Activated CD4-positive, alpha-beta T cell treated with anti-CD3 and anti-CD28 coated beads for 48 hours (primary cell): ENCODE results near the gene DACH1.
"Not testable (repeated sequence)": the region's sequence is repeated elsewhere in the genome, so short reads cannot be mapped to it uniquely, and the experiment has no call there.

Experiments used
- DNase-seq: peaks from one replicate; pipeline ENCODE4 v3.0.0-alpha.2; 2020

DACH1 gene

GRCh38 chr13:71867131-71867814, at the start of gene DACH1:
DACH1 (minus strand) TSS chr13:71867204.
- DNase-seq = peak; percentile 12

- no peak for DNase-seq
These were observed 46.7 kb upstream of the DACH1 start for GRCh38 chr13:71913717-71914116.

GRCh38 chr13:71912524-71912923, 45.5 kb upstream of the DACH1 start:
- DNase-seq = no peak

GRCh38 chr13:71906448-71906847, 39.4 kb upstream of the DACH1 start:
- no peak for DNase-seq

GRCh38 chr13:71902676-71903075, 35.7 kb upstream of the DACH1 start:
- no peak for DNase-seq

GRCh38 chr13:71893506-71893905, 26.5 kb upstream of the DACH1 start:
- not testable (repeated sequence) for DNase-seq

- no peak for DNase-seq
These were observed 19.9 kb upstream of the DACH1 start for GRCh38 chr13:71886880-71887279.

GRCh38 chr13:71882120-71882519, 15.1 kb upstream of the DACH1 start:
- no peak for DNase-seq

- DNase-seq = no peak
These were observed 13.9 kb upstream of the DACH1 start for GRCh38 chr13:71880753-71881541.

GRCh38 chr13:71879808-71880344, 12.9 kb upstream of the DACH1 start:
- DNase-seq = no peak

GRCh38 chr13:71879129-71879535, 12.1 kb upstream of the DACH1 start:
- no peak for DNase-seq

- no peak for DNase-seq
These were observed 10.3 kb upstream of the DACH1 start for GRCh38 chr13:71877256-71877653.

GRCh38 chr13:71876648-71877255, 9.7 kb upstream of the DACH1 start:
- DNase-seq = no peak

- no peak for DNase-seq
These were observed 8.8 kb upstream of the DACH1 start for GRCh38 chr13:71875823-71876222.

- DNase-seq = no peak
These were observed 7.5 kb upstream of the DACH1 start for GRCh38 chr13:71874458-71874857.

GRCh38 chr13:71873418-71874247, 6.6 kb upstream of the DACH1 start:
- no peak for DNase-seq

GRCh38 chr13:71871844-71872243, 4.8 kb upstream of the DACH1 start:
- DNase-seq = no peak

GRCh38 chr13:71871176-71871754, 4.3 kb upstream of the DACH1 start:
- no peak for DNase-seq

GRCh38 chr13:71870100-71870499, 3.1 kb upstream of the DACH1 start:
- no peak for DNase-seq

GRCh38 chr13:71869274-71869673, 2.3 kb upstream of the DACH1 start:
- DNase-seq = no peak

- peak; percentile 28 for DNase-seq
These were observed 471 bp downstream of the DACH1 start for GRCh38 chr13:71866335-71867130.
